ENCODE measurements around the gene C1QTNF12. TPM values are rescaled to one million over a fixed set of nuclear protein-coding genes. Genes with fewer than 3 reads are reported as not detected.

Gene C1QTNF12
- total and polyA plus RNA-seq, 2 experiments from 2014 or later = 2.1 to 3.1 TPM

- Histone ChIP-seq H3K27ac (no peak within 1 kb of the TSS), H3K27me3 (replicated peaks; ENCODE audit: insufficient read depth) (no peaks in the 10 kb centered on the region), H3K36me3 (ENCODE audit: low read depth) (peaks cover 5% of the 10 kb centered on the region; the same call in 1 of the 2 replicates), H3K9me2 (ENCODE audit: insufficient read depth) (no peaks in the 10 kb centered on the region), H3K9me3 (ENCODE audit: low read depth) (no peaks in the 10 kb centered on the region), H3K79me2 (ENCODE audit: insufficient read depth) (no peaks in the 10 kb centered on the region), H3K4me2 (ENCODE audit: unreplicated experiment) (no peak within 1 kb of the TSS), H2AFZ (no peak within 1 kb of the TSS), H3K9ac (no peak within 1 kb of the TSS), H4K20me1 (ENCODE audit: insufficient read depth) (no peaks in the 10 kb centered on the region), H3K4me3 (no peak within 1 kb of the TSS), H3F3A (ENCODE audit: insufficient read depth) (no peaks in the 10 kb centered on the region), H3K4me1 (ENCODE audit: insufficient read depth) (no peaks in the 10 kb centered on the region)
- in situ Hi-C loops (cut with MboI) = no loop called here
- TF ChIP-seq EZH2 (IDR thresholded peaks at IDR 0.05; ENCODE audit: insufficient read depth, poor library complexity, severe bottlenecking) (no peak), EZH2phosphoT487 (IDR thresholded peaks at IDR 0.05; ENCODE audit: insufficient read depth, low read depth) (no peak)
- WGBS, 2 experiments (ENCODE audit: low coverage in 1 of 2, low lambda C conversion rate in 2 of 2, missing lambda C conversion rate in 2 of 2) = 49 to 54% methylated on average over 47 to 55 of the region's 56 CpGs
- DNase-seq = no peak
These were observed 32.9 kb downstream of the C1QTNF12 start, which contains the start of gene TNFRSF4 for GRCh38 chr1:1213345-1214265. Gene TNFRSF4, minus strand, starts transcription at chr1:1214153. Its CDS starts 26 bp downstream, at chr1:1214127.

- in situ Hi-C loops (cut with MboI) = no loop called here
- H2AFZ ChIP-seq = no peak overlapping the region
- H3K4me1 ChIP-seq (ENCODE audit: insufficient read depth) = no peaks in the 10 kb centered on the region
- no peaks in the 10 kb centered on the region for H3K9me2 ChIP-seq (ENCODE audit: insufficient read depth)
- no peak for DNase-seq
- H3K27me3 ChIP-seq (replicated peaks; ENCODE audit: insufficient read depth) = no peaks in the 10 kb centered on the region
- TF ChIP-seq EZH2phosphoT487 (IDR thresholded peaks at IDR 0.05; ENCODE audit: insufficient read depth, low read depth) (no peak), EZH2 (IDR thresholded peaks at IDR 0.05; ENCODE audit: insufficient read depth, poor library complexity, severe bottlenecking) (no peak)
- H3K9ac ChIP-seq = no peak overlapping the region
- WGBS, 2 experiments (ENCODE audit: low coverage in 1 of 2, low lambda C conversion rate in 2 of 2, missing lambda C conversion rate in 2 of 2) = 68 to 77% methylated on average over 17 to 24 of the region's 24 CpGs
- H3K4me3 ChIP-seq = no peak overlapping the region
- H3K27ac ChIP-seq = no peak overlapping the region
- H3K9me3 ChIP-seq (ENCODE audit: low read depth) = no peaks in the 10 kb centered on the region
- no peak overlapping the region for H3K4me2 ChIP-seq (ENCODE audit: unreplicated experiment)
- peaks cover 5% of the 10 kb centered on the region; the same call in 1 of the 2 replicates for H3K36me3 ChIP-seq (ENCODE audit: low read depth)
- no peaks in the 10 kb centered on the region for H3K79me2 ChIP-seq (ENCODE audit: insufficient read depth)
- H4K20me1 ChIP-seq (ENCODE audit: insufficient read depth) = no peaks in the 10 kb centered on the region
- H3F3A ChIP-seq (ENCODE audit: insufficient read depth) = no peaks in the 10 kb centered on the region
These were observed 33.7 kb downstream of the C1QTNF12 start for GRCh38 chr1:1212780-1213344.

- Histone ChIP-seq H3K4me2 (ENCODE audit: unreplicated experiment) (no peak overlapping the region), H3K4me3 (no peak overlapping the region), H4K20me1 (ENCODE audit: insufficient read depth) (no peaks in the 10 kb centered on the region), H3K36me3 (ENCODE audit: low read depth) (peaks cover 3% of the 10 kb centered on the region; the same call in 1 of the 2 replicates), H3K79me2 (ENCODE audit: insufficient read depth) (no peaks in the 10 kb centered on the region), H3K9me3 (ENCODE audit: low read depth) (no peaks in the 10 kb centered on the region), H3K27ac (no peak overlapping the region), H3K27me3 (replicated peaks; ENCODE audit: insufficient read depth) (no peaks in the 10 kb centered on the region), H3K9ac (no peak overlapping the region), H3K4me1 (ENCODE audit: insufficient read depth) (no peaks in the 10 kb centered on the region), H2AFZ (no peak overlapping the region), H3F3A (ENCODE audit: insufficient read depth) (no peaks in the 10 kb centered on the region), H3K9me2 (ENCODE audit: insufficient read depth) (no peaks in the 10 kb centered on the region)
- 88% methylated on average over 17 to 25 of the region's 28 CpGs for WGBS, 2 experiments (ENCODE audit: low coverage in 1 of 2, low lambda C conversion rate in 2 of 2, missing lambda C conversion rate in 2 of 2)
- TF ChIP-seq EZH2 (IDR thresholded peaks at IDR 0.05; ENCODE audit: insufficient read depth, poor library complexity, severe bottlenecking) = no peak
- no peak for TF ChIP-seq EZH2phosphoT487 (IDR thresholded peaks at IDR 0.05; ENCODE audit: insufficient read depth, low read depth)
- no peak for DNase-seq
- in situ Hi-C loops (cut with MboI) = no loop called here
These were observed 34.7 kb downstream of the C1QTNF12 start for GRCh38 chr1:1211541-1212441.

Measured in GM23248 (cell line).